HepG2 (cell line): ENCODE measurements around the gene C14orf132. TPM values are rescaled to one million over a fixed set of nuclear protein-coding genes. Genes with fewer than 3 reads are reported as not detected.

ENCODE experiments used
- CENPT ChIP-seq: sonication (generic); formaldehyde crosslinking; IDR thresholded peaks from 2 replicates; pipeline ENCODE4 v1.8.0; 2022; ENCODE audit warnings: low read depth, mild to moderate bottlenecking, moderate library complexity, missing genetic modification reagents
- KAT8 ChIP-seq: IDR thresholded peaks from 2 replicates; pipeline ENCODE4 v1.6.1; 2016; ENCODE audit warnings: missing genetic modification reagents, missing compliant biosample characterization
- MTF1 ChIP-seq: sonication (generic); formaldehyde crosslinking; IDR thresholded peaks from 2 replicates; pipeline ENCODE4 v1.5.0; 2020; ENCODE audit warnings: missing genetic modification reagents
- PCBP2 ChIP-seq: fragments of 200-400 bp; formaldehyde crosslinking; optimal IDR thresholded peaks from 2 replicates; pipeline ENCODE3; 2018; ENCODE audit warnings: low read length, low read depth; ENCODE audit not compliant: poor library complexity, severe bottlenecking
- RFXANK ChIP-seq: IDR thresholded peaks from 2 replicates; pipeline ENCODE4 v1.6.1; 2016
- TEAD3 ChIP-seq: optimal IDR thresholded peaks from 2 replicates; pipeline ENCODE3; 2016; ENCODE audit warnings: borderline replicate concordance
- XRCC5 ChIP-seq: fragments of 200-400 bp; formaldehyde crosslinking; optimal IDR thresholded peaks from 2 replicates; pipeline ENCODE3; 2017; ENCODE audit warnings: mild to moderate bottlenecking, low read length
- ZBTB7B ChIP-seq: sonication (generic); formaldehyde crosslinking; IDR thresholded peaks from 2 replicates; pipeline ENCODE4 v1.4.0; 2020; ENCODE audit warnings: missing genetic modification reagents
- ZNF10 ChIP-seq: sonication (generic); formaldehyde crosslinking; IDR thresholded peaks from 2 replicates; pipeline ENCODE4 v1.4.0; 2020; ENCODE audit warnings: mild to moderate bottlenecking, low read depth, missing genetic modification reagents, borderline replicate concordance
- ZNF143 ChIP-seq: sonication (generic); formaldehyde crosslinking; IDR thresholded peaks from 2 replicates; pipeline ENCODE4 v1.4.0; 2020; ENCODE audit warnings: missing genetic modification reagents
- ZNF205 ChIP-seq: IDR thresholded peaks from 2 replicates; pipeline ENCODE4 v1.6.1; 2018; ENCODE audit warnings: missing biosample characterization, missing genetic modification reagents
- ZNF670 ChIP-seq: sonication (generic); formaldehyde crosslinking; IDR thresholded peaks from 2 replicates; pipeline ENCODE4 v1.8.0; 2022; ENCODE audit warnings: mild to moderate bottlenecking, missing genetic modification reagents, borderline replicate concordance
- polyA plus RNA-seq, 8 experiments: library from polyadenylated mRNA; depleted of rRNA in 3 of 8; stranded (reverse) in 7 of 8; unstranded in 1 of 8; fragments of >200 nt; fragmentation: Illumina TruSeq in 4 of 8; extraction: Trizol in 4 of 8; gene quantifications; 2 replicates each; pipeline versions ENCODE4 v1.2.1 to v1.2.3, GENCODE V29; 2011 to 2016; ENCODE audit warnings: low read depth in 4 of 8, missing spikeins in 1 of 8, mixed read lengths in 1 of 8; ENCODE audit not compliant: insufficient read depth in 1 of 8
- total RNA-seq, 5 experiments: library from RNA; depleted of rRNA; stranded (reverse); fragments of >200 nt; fragmentation: Illumina TruSeq; extraction: Trizol; gene quantifications; 2 replicates each; pipeline ENCODE4 v1.2.3, GENCODE V29; 2016; ENCODE audit warnings: low read depth in 1 of 5
- TF ChIP-seq, protein P1 (sequence below): IDR thresholded peaks from 2 replicates; pipeline ENCODE4 v1.6.1; 2016; ENCODE audit warnings: low read depth, borderline replicate concordance
- TF ChIP-seq, protein P2 (sequence below): sonication (generic); formaldehyde crosslinking; IDR thresholded peaks from 2 replicates; pipeline ENCODE4 v1.4.0; 2020; ENCODE audit warnings: mild to moderate bottlenecking, missing genetic modification reagents
- TF ChIP-seq, protein P3 (sequence below): sonication (generic); formaldehyde crosslinking; IDR thresholded peaks from 2 replicates; pipeline ENCODE4 v1.5.0; 2020; ENCODE audit warnings: mild to moderate bottlenecking, missing genetic modification reagents, moderate library complexity
- TF ChIP-seq, protein P4 (sequence below): IDR thresholded peaks from 2 replicates; pipeline ENCODE4 v1.4.0; 2020; ENCODE audit warnings: mild to moderate bottlenecking, missing genetic modification reagents
- TF ChIP-seq, protein P5 (sequence below): sonication (generic); formaldehyde crosslinking; IDR thresholded peaks from 2 replicates; pipeline ENCODE4 v1.4.0; 2020; ENCODE audit warnings: mild to moderate bottlenecking, missing genetic modification reagents

C14orf132 gene
- total and polyA plus RNA-seq, 2 of the 13 experiments (the other 11 are each of a cell fraction or from before 2014, with no cell fraction given), result 0.13 to 0.15 TPM

DNA sequence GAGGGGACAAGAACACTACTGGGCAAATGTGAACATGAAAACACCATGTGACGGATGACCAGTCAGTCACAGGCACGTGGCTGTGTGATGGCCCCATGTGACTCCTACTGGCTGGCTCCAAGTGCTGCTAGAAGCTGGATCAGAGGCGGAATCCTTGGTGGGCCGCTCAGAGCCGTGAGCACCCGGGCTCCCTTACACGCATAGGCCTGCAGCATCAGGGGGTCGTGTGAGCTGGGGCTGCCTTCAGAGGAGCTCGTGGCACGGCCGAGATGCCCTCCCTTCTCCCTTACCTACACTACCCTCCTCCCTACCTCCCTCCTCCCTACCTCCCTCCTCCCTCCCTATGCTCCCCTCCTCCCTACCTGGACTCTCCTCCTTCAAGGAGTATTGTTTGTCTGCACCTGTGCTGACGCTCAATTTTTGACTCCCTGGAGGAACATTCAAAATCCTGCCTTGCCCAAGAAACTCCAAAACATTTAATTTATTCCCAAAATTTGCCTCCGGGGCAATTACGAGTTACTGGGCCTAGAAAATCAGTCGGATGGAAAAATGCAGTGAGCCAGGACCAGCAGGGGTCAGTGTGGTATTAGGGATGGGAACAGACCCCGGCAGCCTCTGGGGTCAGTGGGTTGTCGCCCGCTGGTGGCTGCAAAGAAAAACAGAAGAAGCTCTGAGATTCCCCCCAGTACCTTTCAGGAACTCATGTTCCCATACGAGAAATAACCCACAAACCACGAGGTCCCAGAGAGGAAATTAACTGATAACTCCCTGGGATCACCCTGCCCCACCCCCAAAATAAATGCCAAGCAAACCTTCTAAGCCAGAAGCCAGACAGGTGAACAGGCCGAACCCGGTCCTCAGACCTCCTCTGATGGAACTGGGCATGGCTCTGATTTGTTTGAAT is 61.3 kb downstream of the C14orf132 start (continued):
- peak; percentile 40; the same call in 1 of the 2 replicates for TF ChIP-seq ZNF143 (CRISPR knock-in tag)
- TF ChIP-seq CENPT (CRISPR knock-in tag), result no peak
- peak; percentile 23 for TF ChIP-seq TEAD3 (CRISPR knock-in tag)
- TF ChIP-seq, protein P1, sequence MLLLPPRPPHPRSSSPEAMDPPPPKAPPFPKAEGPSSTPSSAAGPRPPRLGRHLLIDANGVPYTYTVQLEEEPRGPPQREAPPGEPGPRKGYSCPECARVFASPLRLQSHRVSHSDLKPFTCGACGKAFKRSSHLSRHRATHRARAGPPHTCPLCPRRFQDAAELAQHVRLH, result peak; percentile 51; the same call in 1 of the 2 replicates
- peak; percentile 99 for TF ChIP-seq PCBP2
- TF ChIP-seq, protein P2, sequence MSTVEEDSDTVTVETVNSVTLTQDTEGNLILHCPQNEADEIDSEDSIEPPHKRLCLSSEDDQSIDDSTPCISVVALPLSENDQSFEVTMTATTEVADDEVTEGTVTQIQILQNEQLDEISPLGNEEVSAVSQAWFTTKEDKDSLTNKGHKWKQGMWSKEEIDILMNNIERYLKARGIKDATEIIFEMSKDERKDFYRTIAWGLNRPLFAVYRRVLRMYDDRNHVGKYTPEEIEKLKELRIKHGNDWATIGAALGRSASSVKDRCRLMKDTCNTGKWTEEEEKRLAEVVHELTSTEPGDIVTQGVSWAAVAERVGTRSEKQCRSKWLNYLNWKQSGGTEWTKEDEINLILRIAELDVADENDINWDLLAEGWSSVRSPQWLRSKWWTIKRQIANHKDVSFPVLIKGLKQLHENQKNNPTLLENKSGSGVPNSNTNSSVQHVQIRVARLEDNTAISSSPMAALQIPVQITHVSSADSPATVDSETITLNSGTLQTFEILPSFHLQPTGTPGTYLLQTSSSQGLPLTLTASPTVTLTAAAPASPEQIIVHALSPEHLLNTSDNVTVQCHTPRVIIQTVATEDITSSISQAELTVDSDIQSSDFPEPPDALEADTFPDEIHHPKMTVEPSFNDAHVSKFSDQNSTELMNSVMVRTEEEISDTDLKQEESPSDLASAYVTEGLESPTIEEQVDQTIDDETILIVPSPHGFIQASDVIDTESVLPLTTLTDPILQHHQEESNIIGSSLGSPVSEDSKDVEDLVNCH (CRISPR knock-in tag), result no peak
- TF ChIP-seq, protein P3, sequence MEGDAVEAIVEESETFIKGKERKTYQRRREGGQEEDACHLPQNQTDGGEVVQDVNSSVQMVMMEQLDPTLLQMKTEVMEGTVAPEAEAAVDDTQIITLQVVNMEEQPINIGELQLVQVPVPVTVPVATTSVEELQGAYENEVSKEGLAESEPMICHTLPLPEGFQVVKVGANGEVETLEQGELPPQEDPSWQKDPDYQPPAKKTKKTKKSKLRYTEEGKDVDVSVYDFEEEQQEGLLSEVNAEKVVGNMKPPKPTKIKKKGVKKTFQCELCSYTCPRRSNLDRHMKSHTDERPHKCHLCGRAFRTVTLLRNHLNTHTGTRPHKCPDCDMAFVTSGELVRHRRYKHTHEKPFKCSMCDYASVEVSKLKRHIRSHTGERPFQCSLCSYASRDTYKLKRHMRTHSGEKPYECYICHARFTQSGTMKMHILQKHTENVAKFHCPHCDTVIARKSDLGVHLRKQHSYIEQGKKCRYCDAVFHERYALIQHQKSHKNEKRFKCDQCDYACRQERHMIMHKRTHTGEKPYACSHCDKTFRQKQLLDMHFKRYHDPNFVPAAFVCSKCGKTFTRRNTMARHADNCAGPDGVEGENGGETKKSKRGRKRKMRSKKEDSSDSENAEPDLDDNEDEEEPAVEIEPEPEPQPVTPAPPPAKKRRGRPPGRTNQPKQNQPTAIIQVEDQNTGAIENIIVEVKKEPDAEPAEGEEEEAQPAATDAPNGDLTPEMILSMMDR, result peak; percentile 90
- TF ChIP-seq KAT8 (CRISPR knock-in tag), result 0 out of 2 replicates have a peak, but pooled peaks have one; percentile 39
- TF ChIP-seq MTF1 (CRISPR knock-in tag), result no peak
- 0 out of 2 replicates have a peak, but pooled peaks have one; percentile 31 for TF ChIP-seq ZBTB7B (CRISPR knock-in tag)
- TF ChIP-seq, protein P4, sequence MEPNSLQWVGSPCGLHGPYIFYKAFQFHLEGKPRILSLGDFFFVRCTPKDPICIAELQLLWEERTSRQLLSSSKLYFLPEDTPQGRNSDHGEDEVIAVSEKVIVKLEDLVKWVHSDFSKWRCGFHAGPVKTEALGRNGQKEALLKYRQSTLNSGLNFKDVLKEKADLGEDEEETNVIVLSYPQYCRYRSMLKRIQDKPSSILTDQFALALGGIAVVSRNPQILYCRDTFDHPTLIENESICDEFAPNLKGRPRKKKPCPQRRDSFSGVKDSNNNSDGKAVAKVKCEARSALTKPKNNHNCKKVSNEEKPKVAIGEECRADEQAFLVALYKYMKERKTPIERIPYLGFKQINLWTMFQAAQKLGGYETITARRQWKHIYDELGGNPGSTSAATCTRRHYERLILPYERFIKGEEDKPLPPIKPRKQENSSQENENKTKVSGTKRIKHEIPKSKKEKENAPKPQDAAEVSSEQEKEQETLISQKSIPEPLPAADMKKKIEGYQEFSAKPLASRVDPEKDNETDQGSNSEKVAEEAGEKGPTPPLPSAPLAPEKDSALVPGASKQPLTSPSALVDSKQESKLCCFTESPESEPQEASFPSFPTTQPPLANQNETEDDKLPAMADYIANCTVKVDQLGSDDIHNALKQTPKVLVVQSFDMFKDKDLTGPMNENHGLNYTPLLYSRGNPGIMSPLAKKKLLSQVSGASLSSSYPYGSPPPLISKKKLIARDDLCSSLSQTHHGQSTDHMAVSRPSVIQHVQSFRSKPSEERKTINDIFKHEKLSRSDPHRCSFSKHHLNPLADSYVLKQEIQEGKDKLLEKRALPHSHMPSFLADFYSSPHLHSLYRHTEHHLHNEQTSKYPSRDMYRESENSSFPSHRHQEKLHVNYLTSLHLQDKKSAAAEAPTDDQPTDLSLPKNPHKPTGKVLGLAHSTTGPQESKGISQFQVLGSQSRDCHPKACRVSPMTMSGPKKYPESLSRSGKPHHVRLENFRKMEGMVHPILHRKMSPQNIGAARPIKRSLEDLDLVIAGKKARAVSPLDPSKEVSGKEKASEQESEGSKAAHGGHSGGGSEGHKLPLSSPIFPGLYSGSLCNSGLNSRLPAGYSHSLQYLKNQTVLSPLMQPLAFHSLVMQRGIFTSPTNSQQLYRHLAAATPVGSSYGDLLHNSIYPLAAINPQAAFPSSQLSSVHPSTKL (CRISPR knock-in tag), result 0 out of 2 replicates have a peak, but pooled peaks have one; percentile 11
- TF ChIP-seq, protein P5, sequence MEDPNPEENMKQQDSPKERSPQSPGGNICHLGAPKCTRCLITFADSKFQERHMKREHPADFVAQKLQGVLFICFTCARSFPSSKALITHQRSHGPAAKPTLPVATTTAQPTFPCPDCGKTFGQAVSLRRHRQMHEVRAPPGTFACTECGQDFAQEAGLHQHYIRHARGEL (CRISPR knock-in tag), result no peak; the same call in 1 of the 2 replicates
- TF ChIP-seq RFXANK (CRISPR knock-in tag), result no peak
- 0 out of 2 replicates have a peak, but pooled peaks have one; percentile 52 for TF ChIP-seq ZNF205 (CRISPR knock-in tag)
- TF ChIP-seq XRCC5, result peak; percentile 44
- TF ChIP-seq ZNF10, result no peak
- TF ChIP-seq ZNF670 (CRISPR knock-in tag), result 0 out of 2 replicates have a peak, but pooled peaks have one; percentile 15
